GM21447 (cell line): ENCODE results near the gene NFIC.
"Not testable (repeated sequence)": the region's sequence is repeated elsewhere in the genome, so short reads cannot be mapped to it uniquely, and the experiment has no call there.

ENCODE experiments used
- ATAC-seq: cut with Tn5 transposase; IDR thresholded peaks from one replicate; pipeline ENCODE4 v1.9.1; 2021; ENCODE audit not compliant: unreplicated experiment

Gene NFIC

DNA sequence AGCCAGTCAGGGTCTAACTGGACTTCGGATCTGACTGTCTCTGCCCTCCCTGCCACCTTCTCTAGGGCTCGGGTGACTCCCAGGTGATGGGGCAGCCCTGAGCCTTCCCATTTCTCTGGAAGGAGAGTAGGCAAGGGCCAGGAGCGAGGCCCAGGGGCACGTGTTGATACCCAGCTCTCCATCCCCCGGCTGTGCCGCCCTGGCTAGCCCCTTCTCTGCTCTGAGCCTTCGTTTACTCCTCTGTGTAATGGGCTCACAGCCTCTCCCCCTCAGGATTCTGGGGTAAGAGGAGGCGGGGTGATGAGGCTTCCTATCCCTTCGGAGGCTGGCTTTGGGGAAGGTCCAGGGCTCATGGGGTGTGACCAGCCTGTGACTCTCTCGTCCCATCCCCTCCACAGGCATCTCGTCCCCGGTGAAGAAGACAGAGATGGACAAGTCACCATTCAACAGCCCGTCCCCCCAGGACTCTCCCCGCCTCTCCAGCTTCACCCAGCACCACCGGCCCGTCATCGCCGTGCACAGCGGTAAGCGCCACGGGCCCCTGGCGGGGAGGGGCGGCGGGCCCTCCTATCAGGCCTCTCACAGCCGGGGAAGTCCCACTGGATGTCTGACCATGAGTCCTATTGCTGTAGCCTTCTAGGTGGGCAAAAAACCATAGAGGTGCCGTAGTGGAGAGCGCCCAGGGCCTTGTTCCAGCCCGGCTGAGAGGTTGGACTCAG lies 82.4 kb downstream of the NFIC start:
- ATAC-seq, result no peak

DNA sequence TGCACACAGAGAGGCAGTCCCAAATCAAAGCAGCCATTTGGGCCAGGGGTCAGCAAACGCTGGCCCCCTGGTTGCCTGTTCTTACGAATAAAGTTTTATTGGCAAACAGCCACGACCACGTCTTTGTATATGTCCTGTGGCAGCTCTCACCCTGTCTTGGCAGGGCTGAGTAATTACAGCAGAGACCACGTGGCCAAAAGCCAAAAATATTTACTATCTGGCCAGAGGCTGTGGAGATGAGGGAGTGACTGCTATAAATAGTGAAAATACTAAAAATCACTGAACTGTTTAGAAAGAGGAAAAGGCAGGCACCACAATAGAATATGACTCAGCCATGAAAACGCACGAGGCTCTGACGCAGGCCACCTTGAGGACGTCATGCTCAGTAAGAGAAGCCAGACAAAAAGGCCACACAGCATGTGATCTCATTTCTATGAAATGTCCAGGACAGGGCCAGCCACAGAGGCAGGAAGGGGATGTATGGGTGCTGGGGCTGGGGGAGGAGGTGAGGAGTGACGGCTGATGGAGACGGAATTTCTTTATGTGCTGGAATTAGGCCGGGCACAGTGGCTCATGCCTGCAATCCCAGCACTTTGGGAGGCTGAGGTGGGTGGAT lies 84.5 kb downstream of the NFIC start:
- no peak for ATAC-seq

DNA sequence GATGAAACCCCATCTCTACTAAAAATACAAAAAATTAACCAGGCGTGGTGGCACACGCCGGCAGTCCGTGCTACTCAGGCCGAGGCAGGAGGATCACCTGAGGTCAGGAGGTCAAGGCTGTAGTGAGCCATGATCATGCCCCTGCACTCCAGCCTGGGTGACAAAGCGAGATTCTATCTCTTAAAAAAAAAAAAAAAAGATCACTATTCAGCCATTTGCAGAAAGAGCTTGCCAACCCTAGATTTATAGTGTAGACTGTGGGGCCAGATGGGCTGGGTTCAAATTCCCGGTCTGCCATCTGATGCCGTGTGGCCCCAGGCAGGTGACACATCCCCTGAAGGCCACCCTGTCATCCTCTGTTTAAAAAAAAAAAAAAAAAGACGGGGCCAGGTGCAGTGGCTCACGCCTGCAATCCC lies 85.1 kb downstream of the NFIC start:
- ATAC-seq, result no peak

DNA sequence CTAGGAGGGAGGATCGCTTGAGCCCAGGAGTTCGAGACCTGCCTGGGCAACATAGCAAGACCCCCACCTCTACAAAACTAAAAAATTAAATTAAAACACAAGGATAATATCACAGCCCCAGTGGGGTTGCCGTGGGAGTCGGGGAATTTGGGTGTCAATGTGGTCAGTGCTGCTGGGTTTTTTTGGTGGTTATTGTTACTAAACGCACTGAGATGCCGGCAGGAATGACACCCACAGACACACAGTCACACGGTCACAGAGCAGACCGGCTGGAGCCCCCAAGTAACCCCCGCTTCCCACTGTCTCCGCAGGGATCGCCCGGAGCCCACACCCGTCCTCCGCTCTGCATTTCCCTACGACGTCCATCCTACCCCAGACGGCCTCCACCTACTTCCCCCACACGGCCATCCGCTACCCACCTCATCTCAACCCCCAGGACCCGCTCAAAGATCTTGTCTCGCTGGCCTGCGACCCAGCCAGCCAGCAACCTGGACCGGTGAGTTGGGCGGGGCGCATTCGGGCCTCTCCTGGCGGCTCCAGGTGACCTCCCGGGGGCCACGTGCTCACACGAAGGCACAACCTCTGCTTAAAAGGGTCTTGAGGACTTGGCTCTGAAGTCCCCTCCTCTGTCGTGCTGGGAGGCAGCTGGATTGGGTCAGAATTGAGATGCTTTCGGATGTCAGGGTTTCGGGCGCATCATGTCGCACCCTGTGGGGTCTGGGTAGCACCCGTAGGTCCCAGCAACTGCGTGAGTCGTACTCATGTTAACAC lies 86.0 kb downstream of the NFIC start:
- ATAC-seq, result no peak

DNA sequence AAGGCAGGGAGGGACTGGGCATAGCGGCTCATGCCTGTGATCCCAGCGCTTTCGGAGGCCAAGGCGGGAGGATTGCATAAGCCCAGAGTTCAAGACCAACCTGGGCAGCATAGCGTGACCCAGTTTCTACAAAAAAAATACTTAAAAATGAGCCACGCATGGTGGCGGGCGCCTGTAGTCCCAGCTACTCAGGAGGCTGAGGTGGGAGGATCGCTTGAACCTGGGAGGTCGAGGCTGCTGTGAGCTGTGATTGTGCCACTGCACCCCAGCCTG lies 86.5 kb downstream of the NFIC start:
- ATAC-seq, result not testable (repeated sequence)

DNA sequence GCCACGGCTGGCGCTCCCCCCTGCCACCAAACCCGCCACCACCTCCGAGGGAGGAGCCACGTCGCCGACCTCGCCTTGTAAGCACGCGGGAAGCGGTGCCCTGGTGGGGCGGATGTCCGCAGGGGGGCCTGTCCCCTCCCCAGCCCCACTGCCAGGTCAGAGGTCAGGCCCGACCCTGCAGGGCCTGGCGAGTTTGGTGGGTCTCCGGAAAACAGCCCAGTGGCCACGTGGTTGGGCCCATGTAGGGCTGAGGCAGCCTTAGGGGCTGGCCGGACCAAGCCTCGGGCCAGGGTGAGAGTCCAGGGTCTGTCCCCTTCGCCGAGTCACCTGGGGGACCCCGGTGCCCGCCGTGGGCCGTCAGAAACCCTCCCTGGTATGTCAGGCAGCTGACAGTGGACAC lies 87.5 kb downstream of the NFIC start:
- ATAC-seq, result no peak

- ATAC-seq, result no peak
Observed at GRCh38 chr19:3454656-3455392, 88.4 kb downstream of the NFIC start.

GRCh38 chr19:3455393-3455955 lies 89.1 kb downstream of the NFIC start:
- ATAC-seq, result no peak

DNA sequence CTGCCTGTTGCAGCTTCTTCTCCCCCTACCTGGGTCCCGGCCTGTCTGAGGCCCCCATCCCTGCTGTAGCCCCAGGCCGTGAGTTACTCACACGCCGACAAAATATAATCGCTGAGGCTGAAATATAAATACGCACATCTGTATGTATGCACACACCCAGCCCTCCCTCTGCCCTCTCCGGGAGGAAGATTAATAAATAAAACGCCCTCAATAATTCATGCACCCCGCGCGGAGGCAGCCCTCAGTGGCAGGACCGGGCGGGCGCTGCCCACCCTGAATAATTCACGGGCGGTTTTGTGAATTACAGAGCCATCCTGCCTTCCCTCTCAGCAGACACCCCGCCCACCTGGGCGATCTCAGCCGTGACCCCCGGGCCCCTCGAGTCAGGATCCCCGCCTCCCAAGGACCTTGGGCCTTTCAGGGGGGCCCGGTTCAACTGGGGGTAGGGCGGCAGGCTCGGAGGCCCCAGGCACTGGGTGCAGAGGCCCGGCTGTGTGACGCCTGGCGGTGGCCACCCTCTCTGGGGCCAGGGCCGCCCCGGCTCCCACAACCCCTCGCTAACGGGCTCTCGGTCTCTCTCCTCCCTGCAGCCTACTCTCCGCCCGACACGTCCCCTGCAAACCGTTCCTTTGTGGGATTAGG lies 89.7 kb downstream of the NFIC start:
- no peak for ATAC-seq

DNA sequence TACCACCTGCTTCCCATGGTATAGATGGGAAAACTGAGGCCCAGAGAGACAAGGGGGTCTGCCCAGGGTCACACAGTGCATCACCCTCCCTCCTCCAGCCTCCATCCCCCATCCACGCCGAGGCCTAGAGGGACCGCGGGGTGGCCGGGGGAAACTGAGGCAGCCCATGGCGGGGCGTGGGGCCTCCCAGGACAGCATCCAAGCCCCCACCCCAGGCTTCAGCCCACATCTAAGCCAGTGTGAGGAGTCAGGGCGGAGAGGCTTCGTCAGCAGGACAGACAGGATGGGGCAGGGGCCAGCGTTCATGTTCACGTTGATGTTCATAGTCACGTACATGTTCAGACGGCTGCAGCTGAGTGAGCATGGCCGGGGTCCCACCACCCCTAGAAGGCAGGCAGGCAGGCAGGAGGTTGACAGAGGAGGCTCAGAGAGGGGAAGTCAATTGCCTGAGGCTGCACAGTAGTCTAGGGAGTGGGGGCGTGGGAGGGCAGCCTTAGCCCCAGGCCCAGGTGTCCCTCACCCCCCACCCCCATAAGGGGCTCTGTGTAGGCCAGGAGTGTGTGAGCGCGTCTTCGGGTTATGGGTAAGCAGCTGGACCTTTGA lies 90.6 kb downstream of the NFIC start:
- ATAC-seq, result no peak

DNA sequence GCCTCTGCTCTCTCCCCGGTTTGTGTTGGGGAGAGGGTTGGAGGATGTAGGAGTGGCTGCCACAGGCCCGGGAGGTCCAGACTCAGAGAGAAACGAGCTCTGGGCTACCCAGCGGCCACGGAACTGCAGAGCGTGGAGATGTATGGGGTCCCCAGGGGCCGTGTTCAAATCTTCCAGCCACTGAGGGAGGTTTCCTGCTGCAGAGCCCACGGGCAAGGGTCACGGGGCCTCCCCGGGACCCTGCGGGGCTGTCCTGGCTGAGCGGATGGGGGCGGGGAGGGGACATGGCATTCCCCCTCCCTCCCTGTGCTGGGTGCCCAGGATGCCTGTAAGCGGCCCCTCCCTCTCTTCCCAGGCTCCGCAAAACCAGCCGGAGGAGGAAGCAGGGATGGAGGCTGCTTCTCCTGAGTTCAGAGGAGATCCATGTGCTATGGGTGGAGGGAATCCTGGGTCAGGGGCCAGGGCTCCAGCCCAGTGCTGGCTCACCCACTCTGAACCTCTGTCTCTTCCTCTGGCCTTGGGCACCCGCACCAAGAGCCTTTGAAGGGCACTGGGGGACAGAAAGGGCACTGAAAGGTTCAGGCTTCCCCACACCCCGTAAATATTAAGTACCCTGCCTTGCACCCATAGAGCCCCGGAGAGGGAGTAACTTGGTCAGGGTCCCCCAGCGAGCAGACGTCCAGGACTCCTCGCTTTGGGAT lies 91.3 kb downstream of the NFIC start:
- ATAC-seq, result no peak

GRCh38 chr19:3458229-3459088 lies 92.1 kb downstream of the NFIC start:
- no peak for ATAC-seq

GRCh38 chr19:3459089-3459881 lies 92.9 kb downstream of the NFIC start:
- ATAC-seq, result no peak

DNA sequence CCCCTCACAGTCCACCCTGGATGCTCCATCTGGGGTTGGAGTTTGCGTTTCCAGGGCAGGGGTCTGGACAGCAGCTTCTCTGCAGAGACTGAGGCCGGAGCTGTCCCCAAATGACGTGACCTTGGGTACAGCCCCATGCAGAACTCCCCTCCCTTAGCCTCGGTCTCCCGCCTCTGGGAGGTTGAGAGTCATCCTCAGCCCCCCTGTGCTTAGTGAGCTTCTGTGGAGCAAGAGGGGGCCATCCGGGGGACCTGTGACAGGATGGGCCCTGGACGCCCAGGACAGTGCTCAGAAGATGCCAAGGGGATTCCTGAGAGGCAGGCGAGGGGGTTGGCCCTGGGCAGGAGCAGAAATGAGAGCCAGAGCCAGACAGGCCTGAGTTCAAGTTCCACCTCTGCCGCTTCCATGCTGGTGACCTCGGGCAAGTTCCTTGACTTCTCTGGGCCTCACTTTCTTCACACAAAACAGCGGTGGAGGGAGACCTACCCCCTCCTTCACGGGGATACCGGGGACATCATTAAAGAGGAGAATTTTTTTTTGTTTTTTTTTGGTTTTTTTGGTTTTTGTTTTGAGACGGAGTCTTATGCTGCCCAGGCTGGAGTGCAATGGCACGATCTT lies 93.7 kb downstream of the NFIC start:
- ATAC-seq, result no peak

DNA sequence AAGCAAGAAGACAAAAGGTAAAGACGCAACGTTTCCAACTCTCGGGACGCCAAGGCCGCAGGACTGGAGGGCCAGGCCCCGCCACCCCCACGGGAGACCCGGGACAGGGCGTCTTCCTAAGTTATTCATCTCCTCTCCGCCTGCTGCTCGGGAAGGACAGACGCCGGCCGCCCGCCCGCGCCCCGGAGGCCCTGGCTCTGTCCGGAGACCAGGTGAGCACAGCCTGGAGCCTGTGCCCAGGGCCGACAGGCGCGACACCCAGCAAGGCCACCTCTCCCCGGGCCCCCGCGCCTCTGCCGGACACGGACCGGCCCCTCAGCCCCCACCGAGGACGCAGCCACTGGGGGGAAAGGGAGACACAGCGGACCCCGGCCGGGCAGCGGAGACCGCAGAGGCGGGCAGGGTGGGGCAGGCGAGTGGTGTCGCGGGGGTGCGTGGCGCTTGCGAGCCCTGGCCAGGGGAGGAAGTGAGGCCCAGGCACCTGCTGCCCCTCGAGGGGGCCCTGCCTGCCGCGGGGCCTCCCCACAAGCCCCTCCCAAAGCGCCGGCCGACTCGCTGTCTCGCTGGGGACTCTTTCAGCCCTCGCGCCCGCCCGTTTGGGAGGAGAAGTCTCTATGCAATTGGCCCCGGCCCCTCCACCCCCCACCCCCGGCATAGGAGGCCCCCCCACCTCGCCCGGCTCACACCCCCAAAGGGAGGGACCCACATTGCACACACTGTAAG lies 96.8 kb downstream of the NFIC start:
- no peak for ATAC-seq

- ATAC-seq, result no peak
Observed at GRCh38 chr19:3463714-3464586, 97.6 kb downstream of the NFIC start.
